GM18907 (cell line): Measurements from ENCODE around the gene SPAG7.

ENCODE experiments used
- ATAC-seq: cut with Tn5 transposase; IDR thresholded peaks from one replicate; pipeline ENCODE4 v1.9.1; 2021; ENCODE audit warnings: mild to moderate bottlenecking, moderate library complexity; ENCODE audit not compliant: unreplicated experiment

SPAG7 gene

GRCh38 chr17:4978726-4979125, 11.1 kb upstream of the SPAG7 start:
- ATAC-seq: no peak

- ATAC-seq: no peak
Observed at GRCh38 chr17:4974115-4974670, 6.6 kb upstream of the SPAG7 start.

- ATAC-seq: no peak
Observed at GRCh38 chr17:4973256-4974114, 5.9 kb upstream of the SPAG7 start.

- no peak for ATAC-seq
Observed at GRCh38 chr17:4972752-4973151, 5.1 kb upstream of the SPAG7 start.

GRCh38 chr17:4972322-4972721, 4.7 kb upstream of the SPAG7 start:
- no peak for ATAC-seq

- ATAC-seq: no peak
Observed at GRCh38 chr17:4971826-4972225, 4.2 kb upstream of the SPAG7 start.

- ATAC-seq: no peak
Observed at GRCh38 chr17:4970273-4970672, 2.7 kb upstream of the SPAG7 start.

GRCh38 chr17:4969551-4970173, 2.0 kb upstream of the SPAG7 start:
- no peak for ATAC-seq

GRCh38 chr17:4969047-4969550, 1.5 kb upstream of the SPAG7 start:
- no peak for ATAC-seq

GRCh38 chr17:4968486-4969046, 949 bp upstream of the SPAG7 start:
- ATAC-seq: no peak

- peak; percentile 79 for ATAC-seq
Observed at GRCh38 chr17:4966844-4967538, 626 bp downstream of the SPAG7 start.

GRCh38 chr17:4965311-4965986, 2.2 kb downstream of the SPAG7 start:
- ATAC-seq: no peak

- ATAC-seq: no peak
Observed at GRCh38 chr17:4960279-4960922, 7.2 kb downstream of the SPAG7 start.

GRCh38 chr17:4959261-4959965, 8.2 kb downstream of the SPAG7 start:
- no peak for ATAC-seq

GRCh38 chr17:4958102-4958501, 9.5 kb downstream of the SPAG7 start:
- no peak for ATAC-seq

GRCh38 chr17:4956493-4957061, 11.0 kb downstream of the SPAG7 start:
- no peak for ATAC-seq

- ATAC-seq: no peak
Observed at GRCh38 chr17:4955091-4955490, 12.5 kb downstream of the SPAG7 start.

GRCh38 chr17:4953451-4953961, 14.1 kb downstream of the SPAG7 start:
- no peak for ATAC-seq

- no peak for ATAC-seq
Observed at GRCh38 chr17:4951486-4951885, 16.1 kb downstream of the SPAG7 start.
